Measurements from ENCODE around the gene TARBP1.

Gene TARBP1

DNA sequence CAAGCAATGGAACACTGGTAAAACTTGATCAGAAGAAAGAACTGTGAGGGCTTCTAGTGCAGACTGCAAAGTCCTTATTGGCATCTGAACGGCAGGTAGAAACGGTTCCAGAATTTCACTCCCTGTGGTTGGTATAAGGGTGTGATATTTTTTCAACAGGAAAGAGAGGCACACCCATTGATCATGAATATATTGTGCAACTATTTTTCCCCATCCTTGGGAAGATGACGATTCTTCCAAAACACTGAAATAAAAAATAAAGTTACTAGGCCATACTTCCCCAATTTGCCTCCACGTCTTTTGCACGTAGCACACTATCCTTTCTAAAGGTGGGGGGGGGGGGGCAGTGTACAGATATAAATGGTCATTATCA is 49.6 kb downstream of the TARBP1 start:
- Histone ChIP-seq H3K4me3 (ENCODE audit: low read length) (no peak overlapping the region), H3K27me3 (ENCODE audit: control insufficient read depth, insufficient read depth, low read length) (no peaks in the 10 kb centered on the region), H3K4me2 (ENCODE audit: low read length) (no peak overlapping the region), H3K9ac (ENCODE audit: low read depth, low read length) (no peak overlapping the region), H3K9me3 (replicated peaks; ENCODE audit: low read length) (no peaks in the 10 kb centered on the region), H3K4me1 (ENCODE audit: control insufficient read depth, insufficient read depth, low read length) (peaks cover 16% of the 10 kb centered on the region), H3K36me3 (ENCODE audit: insufficient read depth, low read length) (peaks cover 22% of the 10 kb centered on the region)

DNA sequence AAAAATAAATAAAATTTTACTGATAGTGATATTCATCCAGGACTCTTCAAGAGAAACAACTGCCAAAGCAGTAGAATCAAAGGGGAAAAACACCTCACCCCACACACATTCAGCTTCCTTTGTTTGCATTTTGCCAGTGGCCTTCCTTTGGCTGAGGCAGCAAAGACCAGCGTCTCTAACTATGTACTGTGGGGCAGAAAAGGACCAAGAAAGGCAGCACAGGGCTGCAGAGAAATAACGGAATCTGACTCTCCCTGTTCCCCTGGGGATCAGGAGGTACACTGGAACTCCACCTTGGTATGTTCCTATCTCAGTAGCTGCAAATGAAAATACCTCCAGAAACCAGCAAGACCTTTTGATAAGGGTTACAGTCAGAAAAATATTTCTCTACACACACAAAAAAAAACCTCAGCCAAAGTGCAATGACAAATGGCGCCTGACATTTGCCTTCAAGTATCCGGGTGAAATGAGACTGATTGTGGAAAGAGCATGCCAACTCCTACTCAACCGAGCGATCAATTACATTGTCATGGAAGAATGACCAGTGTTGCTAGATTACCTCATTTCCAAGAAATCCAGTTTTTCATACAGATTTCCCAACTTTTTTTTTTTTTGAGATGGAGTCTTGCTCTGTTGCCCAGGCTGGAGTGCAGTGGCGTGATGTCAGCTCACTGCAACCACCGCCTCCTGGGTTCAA is 50.9 kb downstream of the TARBP1 start:
- Histone ChIP-seq H3K4me1 (ENCODE audit: control insufficient read depth, insufficient read depth, low read length) (peaks cover 6% of the 10 kb centered on the region), H3K4me2 (ENCODE audit: low read length) (no peak overlapping the region), H3K36me3 (ENCODE audit: insufficient read depth, low read length) (peaks cover 21% of the 10 kb centered on the region), H3K9ac (ENCODE audit: low read depth, low read length) (no peak overlapping the region), H3K27me3 (ENCODE audit: control insufficient read depth, insufficient read depth, low read length) (no peaks in the 10 kb centered on the region), H3K4me3 (ENCODE audit: low read length) (no peak overlapping the region), H3K9me3 (replicated peaks; ENCODE audit: low read length) (no peaks in the 10 kb centered on the region)

DNA sequence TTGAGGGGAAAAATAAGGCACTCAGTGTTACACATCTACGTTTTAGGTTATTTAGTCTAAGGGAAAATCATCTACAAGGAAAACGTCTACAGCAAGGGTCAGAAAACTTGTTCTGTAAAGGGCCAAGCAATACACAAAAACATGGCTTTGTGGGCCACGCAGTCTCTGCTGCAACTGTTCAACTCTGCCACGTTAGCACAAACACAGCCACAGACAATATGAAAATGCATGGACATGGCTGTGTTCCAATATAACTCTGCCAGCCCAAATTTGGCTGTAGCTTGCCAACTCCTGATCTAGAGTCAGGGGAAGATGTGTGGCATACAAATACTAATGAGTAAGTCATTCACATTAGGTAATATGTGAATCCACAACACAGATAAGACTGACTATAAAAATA is 65.0 kb downstream of the TARBP1 start:
- H3K9ac ChIP-seq (ENCODE audit: low read depth, low read length): no peak overlapping the region
- H3K36me3 ChIP-seq (ENCODE audit: insufficient read depth, low read length): no peaks in the 10 kb centered on the region
- H3K4me1 ChIP-seq (ENCODE audit: control insufficient read depth, insufficient read depth, low read length): no peaks in the 10 kb centered on the region
- H3K9me3 ChIP-seq (replicated peaks; ENCODE audit: low read length): no peaks in the 10 kb centered on the region
- no peak overlapping the region for H3K4me3 ChIP-seq (ENCODE audit: low read length)
- H3K4me2 ChIP-seq (ENCODE audit: low read length): no peak overlapping the region
- H3K27me3 ChIP-seq (ENCODE audit: control insufficient read depth, insufficient read depth, low read length): no peaks in the 10 kb centered on the region

GRCh38 chr1:234413485-234413884 is 65.5 kb downstream of the TARBP1 start:
- H3K4me1 ChIP-seq (ENCODE audit: control insufficient read depth, insufficient read depth, low read length): no peaks in the 10 kb centered on the region
- H3K27me3 ChIP-seq (ENCODE audit: control insufficient read depth, insufficient read depth, low read length): no peaks in the 10 kb centered on the region
- H3K4me3 ChIP-seq (ENCODE audit: low read length): no peak overlapping the region
- H3K4me2 ChIP-seq (ENCODE audit: low read length): no peak overlapping the region
- no peaks in the 10 kb centered on the region for H3K36me3 ChIP-seq (ENCODE audit: insufficient read depth, low read length)
- H3K9me3 ChIP-seq (replicated peaks; ENCODE audit: low read length): no peaks in the 10 kb centered on the region
- H3K9ac ChIP-seq (ENCODE audit: low read depth, low read length): no peak overlapping the region

DNA sequence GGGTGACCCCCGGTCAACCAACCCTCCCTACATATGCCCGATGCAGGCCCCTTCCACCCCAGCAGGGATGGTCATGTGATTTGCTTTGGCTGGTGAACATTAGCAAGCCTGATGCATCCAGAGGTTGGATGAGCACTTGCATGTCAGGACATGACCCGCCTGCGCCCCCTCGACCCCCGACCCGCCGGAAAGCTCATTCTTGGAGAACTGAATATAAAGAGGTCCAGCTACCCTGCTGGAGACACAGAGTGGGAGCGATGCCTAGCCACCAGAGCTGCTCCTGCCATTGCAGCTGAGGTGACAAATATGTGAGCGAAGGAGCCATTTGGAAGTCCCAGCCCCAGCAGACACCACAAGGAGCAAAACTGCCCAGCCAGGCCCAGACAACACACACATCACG is 66.1 kb downstream of the TARBP1 start:
- H3K9ac ChIP-seq (ENCODE audit: low read depth, low read length): no peak overlapping the region
- H3K36me3 ChIP-seq (ENCODE audit: insufficient read depth, low read length): peaks cover 3% of the 10 kb centered on the region
- H3K4me3 ChIP-seq (ENCODE audit: low read length): no peak overlapping the region
- no peak overlapping the region for H3K4me2 ChIP-seq (ENCODE audit: low read length)
- no peaks in the 10 kb centered on the region for H3K4me1 ChIP-seq (ENCODE audit: control insufficient read depth, insufficient read depth, low read length)
- H3K27me3 ChIP-seq (ENCODE audit: control insufficient read depth, insufficient read depth, low read length): no peaks in the 10 kb centered on the region
- no peaks in the 10 kb centered on the region for H3K9me3 ChIP-seq (replicated peaks; ENCODE audit: low read length)

GRCh38 chr1:234409328-234409727 is 69.7 kb downstream of the TARBP1 start:
- no peaks in the 10 kb centered on the region for H3K27me3 ChIP-seq (ENCODE audit: control insufficient read depth, insufficient read depth, low read length)
- H3K9me3 ChIP-seq (replicated peaks; ENCODE audit: low read length): no peaks in the 10 kb centered on the region
- no peak overlapping the region for H3K4me2 ChIP-seq (ENCODE audit: low read length)
- H3K4me3 ChIP-seq (ENCODE audit: low read length): no peak overlapping the region
- no peak overlapping the region for H3K9ac ChIP-seq (ENCODE audit: low read depth, low read length)
- peaks cover 6% of the 10 kb centered on the region for H3K36me3 ChIP-seq (ENCODE audit: insufficient read depth, low read length)
- H3K4me1 ChIP-seq (ENCODE audit: control insufficient read depth, insufficient read depth, low read length): no peaks in the 10 kb centered on the region

GRCh38 chr1:234408757-234409156 is 70.2 kb downstream of the TARBP1 start:
- Histone ChIP-seq H3K27me3 (ENCODE audit: control insufficient read depth, insufficient read depth, low read length) (no peaks in the 10 kb centered on the region), H3K9me3 (replicated peaks; ENCODE audit: low read length) (no peaks in the 10 kb centered on the region), H3K4me2 (ENCODE audit: low read length) (no peak overlapping the region), H3K4me3 (ENCODE audit: low read length) (no peak overlapping the region), H3K36me3 (ENCODE audit: insufficient read depth, low read length) (peaks cover 6% of the 10 kb centered on the region), H3K9ac (ENCODE audit: low read depth, low read length) (no peak overlapping the region), H3K4me1 (ENCODE audit: control insufficient read depth, insufficient read depth, low read length) (no peaks in the 10 kb centered on the region)

DNA sequence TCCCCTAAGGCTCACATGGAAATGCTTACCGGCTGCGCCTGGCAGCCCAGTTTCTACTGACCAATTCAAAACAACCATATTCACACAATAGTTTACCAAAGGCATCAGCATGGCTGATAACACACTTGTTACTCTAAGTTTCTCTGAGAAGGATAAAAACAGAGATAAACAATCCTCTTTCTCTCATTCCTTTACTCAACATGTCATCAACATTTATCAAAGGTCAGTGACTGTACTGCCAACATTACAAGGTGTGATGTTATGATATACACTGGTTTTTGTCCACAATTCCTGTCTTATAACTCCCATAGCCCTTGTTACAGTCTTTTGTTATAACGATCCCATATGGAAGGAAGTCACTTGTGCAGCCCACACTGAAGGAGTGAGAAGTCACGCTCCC is 72.1 kb downstream of the TARBP1 start:
- no peak overlapping the region for H3K4me3 ChIP-seq (ENCODE audit: low read length)
- no peak overlapping the region for H3K9ac ChIP-seq (ENCODE audit: low read depth, low read length)
- H3K36me3 ChIP-seq (ENCODE audit: insufficient read depth, low read length): peaks cover 6% of the 10 kb centered on the region
- H3K4me2 ChIP-seq (ENCODE audit: low read length): no peak overlapping the region
- no peaks in the 10 kb centered on the region for H3K9me3 ChIP-seq (replicated peaks; ENCODE audit: low read length)
- no peaks in the 10 kb centered on the region for H3K4me1 ChIP-seq (ENCODE audit: control insufficient read depth, insufficient read depth, low read length)
- H3K27me3 ChIP-seq (ENCODE audit: control insufficient read depth, insufficient read depth, low read length): no peaks in the 10 kb centered on the region

- no peak overlapping the region for H3K4me2 ChIP-seq (ENCODE audit: low read length)
- no peak overlapping the region for H3K9ac ChIP-seq (ENCODE audit: low read depth, low read length)
- peaks cover 6% of the 10 kb centered on the region for H3K36me3 ChIP-seq (ENCODE audit: insufficient read depth, low read length)
- H3K9me3 ChIP-seq (replicated peaks; ENCODE audit: low read length): no peaks in the 10 kb centered on the region
- no peaks in the 10 kb centered on the region for H3K4me1 ChIP-seq (ENCODE audit: control insufficient read depth, insufficient read depth, low read length)
- H3K27me3 ChIP-seq (ENCODE audit: control insufficient read depth, insufficient read depth, low read length): no peaks in the 10 kb centered on the region
- H3K4me3 ChIP-seq (ENCODE audit: low read length): no peak overlapping the region
Measured at GRCh38 chr1:234405676-234406075, 73.3 kb downstream of the TARBP1 start.

DNA sequence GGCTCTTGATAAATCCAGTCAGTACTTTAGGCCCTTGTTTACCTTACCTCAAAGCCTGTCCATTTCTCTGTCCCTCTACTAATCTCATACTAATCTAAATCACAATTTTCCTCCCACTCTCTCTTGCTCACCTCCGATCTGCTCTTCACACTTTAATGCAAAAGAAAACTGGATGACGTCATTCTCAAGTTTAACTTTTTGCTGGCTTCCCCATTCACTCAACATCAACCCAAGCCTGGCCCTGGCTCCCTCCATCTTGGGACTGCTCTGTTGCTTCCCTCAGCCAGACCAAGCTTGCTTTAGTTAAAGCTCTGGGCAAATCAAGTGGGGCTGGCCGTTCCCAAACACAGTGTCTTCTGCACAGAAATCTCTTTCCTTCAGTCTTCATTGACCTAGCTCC is 76.0 kb downstream of the TARBP1 start:
- Histone ChIP-seq H3K36me3 (ENCODE audit: insufficient read depth, low read length) (peaks cover 3% of the 10 kb centered on the region), H3K9me3 (replicated peaks; ENCODE audit: low read length) (no peaks in the 10 kb centered on the region), H3K4me2 (ENCODE audit: low read length) (no peak overlapping the region), H3K4me1 (ENCODE audit: control insufficient read depth, insufficient read depth, low read length) (peaks cover 8% of the 10 kb centered on the region), H3K27me3 (ENCODE audit: control insufficient read depth, insufficient read depth, low read length) (no peaks in the 10 kb centered on the region), H3K4me3 (ENCODE audit: low read length) (no peak overlapping the region), H3K9ac (ENCODE audit: low read depth, low read length) (no peak overlapping the region)

DNA sequence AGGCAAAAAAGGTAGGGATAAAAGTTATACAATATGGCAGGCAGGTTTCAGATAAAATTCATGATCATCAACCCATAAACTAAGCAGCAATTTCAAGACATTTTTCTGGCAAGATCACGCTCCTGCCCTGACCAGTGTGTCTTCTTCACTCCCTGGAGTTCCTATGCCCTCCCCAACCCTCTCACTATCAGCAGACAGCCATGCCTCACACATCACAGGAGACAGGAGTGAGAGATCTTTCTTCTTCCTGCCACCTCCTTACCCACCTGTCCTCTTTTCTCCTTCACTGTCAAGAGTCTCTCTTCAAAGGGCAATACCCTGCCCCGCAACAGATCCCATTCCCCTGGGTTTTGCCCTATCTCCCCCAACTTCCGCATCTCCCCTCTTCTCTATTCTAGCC is 77.3 kb downstream of the TARBP1 start:
- H3K9me3 ChIP-seq (replicated peaks; ENCODE audit: low read length): no peaks in the 10 kb centered on the region
- peaks cover 8% of the 10 kb centered on the region for H3K4me1 ChIP-seq (ENCODE audit: control insufficient read depth, insufficient read depth, low read length)
- H3K4me2 ChIP-seq (ENCODE audit: low read length): no peak overlapping the region
- H3K27me3 ChIP-seq (ENCODE audit: control insufficient read depth, insufficient read depth, low read length): no peaks in the 10 kb centered on the region
- H3K9ac ChIP-seq (ENCODE audit: low read depth, low read length): no peak overlapping the region
- no peak overlapping the region for H3K4me3 ChIP-seq (ENCODE audit: low read length)
- H3K36me3 ChIP-seq (ENCODE audit: insufficient read depth, low read length): peaks cover 3% of the 10 kb centered on the region

- no peak overlapping the region for H3K9ac ChIP-seq (ENCODE audit: low read depth, low read length)
- H3K4me3 ChIP-seq (ENCODE audit: low read length): no peak overlapping the region
- no peak overlapping the region for H3K4me2 ChIP-seq (ENCODE audit: low read length)
- no peaks in the 10 kb centered on the region for H3K9me3 ChIP-seq (replicated peaks; ENCODE audit: low read length)
- H3K36me3 ChIP-seq (ENCODE audit: insufficient read depth, low read length): peaks cover 3% of the 10 kb centered on the region
- no peaks in the 10 kb centered on the region for H3K27me3 ChIP-seq (ENCODE audit: control insufficient read depth, insufficient read depth, low read length)
- H3K4me1 ChIP-seq (ENCODE audit: control insufficient read depth, insufficient read depth, low read length): peaks cover 8% of the 10 kb centered on the region
Measured at GRCh38 chr1:234400773-234401172, 78.2 kb downstream of the TARBP1 start.
